Stomach (tissue), 4 donors: ENCODE data around the gene SCRG1.

Experiments
- EP300 ChIP-seq: sonication (generic); formaldehyde crosslinking; IDR thresholded peaks from one replicate; pipeline ENCODE4 v1.6.1; 2017; ENCODE audit warnings: antibody characterized with exemption
- POLR2A ChIP-seq, 4 donors: fragments of 450-650 bp; IDR thresholded peaks; one replicate each; pipeline ENCODE4 v1.6.1; 2016; ENCODE audit warnings: antibody characterized with exemption in 4 of 4, control low read depth in 2 of 4, mild to moderate bottlenecking in 1 of 4, moderate library complexity in 1 of 4
- POLR2AphosphoS5 ChIP-seq, 3 donors: sonication (generic); formaldehyde crosslinking; IDR thresholded peaks; one replicate each; pipeline ENCODE4 v1.6.1; 2016; ENCODE audit warnings: antibody characterized with exemption in 3 of 3
- TF ChIP-seq, protein P1 (sequence below), 7 experiments: fragments of 450-650 bp in 4 of 7; fragments of 200-600 bp in 3 of 7; sonication (generic) in 3 of 7; IDR thresholded peaks; one replicate each; pipeline ENCODE4 v1.5.1; 2016 to 2019; ENCODE audit warnings: antibody characterized with exemption in 7 of 7, control low read depth in 2 of 7, mild to moderate bottlenecking in 1 of 7

DNA sequence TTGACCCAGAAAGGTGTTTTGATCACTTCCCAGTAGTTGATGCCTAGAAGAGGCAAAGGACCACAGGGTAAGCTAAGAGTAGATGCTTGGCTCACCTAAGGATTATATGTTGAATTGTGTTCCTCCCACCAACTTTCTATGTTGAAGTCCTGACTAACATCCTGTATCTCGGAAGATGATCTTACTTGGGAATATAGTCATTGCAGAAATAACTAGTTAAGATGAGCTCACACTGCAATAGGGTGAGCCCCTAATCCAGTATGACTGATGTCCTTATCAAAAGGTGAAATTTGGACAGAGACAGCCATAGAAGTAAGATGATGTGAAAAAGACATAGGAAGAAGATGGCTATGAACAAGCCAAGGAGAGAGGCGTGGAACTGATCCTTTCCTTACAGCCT lies 61.5 kb downstream of the SCRG1 start:
- TF ChIP-seq, protein P1, sequence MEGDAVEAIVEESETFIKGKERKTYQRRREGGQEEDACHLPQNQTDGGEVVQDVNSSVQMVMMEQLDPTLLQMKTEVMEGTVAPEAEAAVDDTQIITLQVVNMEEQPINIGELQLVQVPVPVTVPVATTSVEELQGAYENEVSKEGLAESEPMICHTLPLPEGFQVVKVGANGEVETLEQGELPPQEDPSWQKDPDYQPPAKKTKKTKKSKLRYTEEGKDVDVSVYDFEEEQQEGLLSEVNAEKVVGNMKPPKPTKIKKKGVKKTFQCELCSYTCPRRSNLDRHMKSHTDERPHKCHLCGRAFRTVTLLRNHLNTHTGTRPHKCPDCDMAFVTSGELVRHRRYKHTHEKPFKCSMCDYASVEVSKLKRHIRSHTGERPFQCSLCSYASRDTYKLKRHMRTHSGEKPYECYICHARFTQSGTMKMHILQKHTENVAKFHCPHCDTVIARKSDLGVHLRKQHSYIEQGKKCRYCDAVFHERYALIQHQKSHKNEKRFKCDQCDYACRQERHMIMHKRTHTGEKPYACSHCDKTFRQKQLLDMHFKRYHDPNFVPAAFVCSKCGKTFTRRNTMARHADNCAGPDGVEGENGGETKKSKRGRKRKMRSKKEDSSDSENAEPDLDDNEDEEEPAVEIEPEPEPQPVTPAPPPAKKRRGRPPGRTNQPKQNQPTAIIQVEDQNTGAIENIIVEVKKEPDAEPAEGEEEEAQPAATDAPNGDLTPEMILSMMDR (IDR thresholded peaks at IDR 0.05) = no peak
- TF ChIP-seq POLR2A (IDR thresholded peaks at IDR 0.05) = no peak
- TF ChIP-seq EP300 = no peak
- TF ChIP-seq POLR2AphosphoS5 (IDR thresholded peaks at IDR 0.05) = no peak
